Fibroblast of lung (primary cell): ENCODE results near the gene GNB1L. TPM values are rescaled to one million over a fixed set of nuclear protein-coding genes. Genes with fewer than 3 reads are reported as not detected.

ENCODE experiments used
- DNase-seq, 2 donors: peaks; one replicate each; pipeline versions ENCODE4 v3.0.0 to v3.0.0-alpha.2; 2010; ENCODE audit warnings: low read depth in 2 of 2
- H2AFZ ChIP-seq: 2 replicates; pipeline ENCODE4 v1.5.1; 2012; ENCODE audit warnings: low read length, control low read depth, inconsistent platforms
- H3K27ac ChIP-seq: 2 replicates; pipeline ENCODE4 v1.5.1; 2011; ENCODE audit warnings: low read length, control low read depth; ENCODE audit not compliant: insufficient read depth
- H3K27me3 ChIP-seq: 2 replicates; pipeline ENCODE4 v1.5.1; 2011; ENCODE audit warnings: mild to moderate bottlenecking, low read length; ENCODE audit not compliant: control insufficient read depth, insufficient read depth
- H3K36me3 ChIP-seq: 2 replicates; pipeline ENCODE4 v1.5.1; 2011; ENCODE audit warnings: low read length; ENCODE audit not compliant: control insufficient read depth, insufficient read depth
- H3K4me1 ChIP-seq: 2 replicates; pipeline ENCODE4 v1.5.1; 2011; ENCODE audit warnings: low read length; ENCODE audit not compliant: control insufficient read depth, insufficient read depth; ENCODE audit errors: extremely low read depth
- H3K4me2 ChIP-seq: 2 replicates; pipeline ENCODE4 v1.5.1; 2011; ENCODE audit warnings: low read length, control low read depth; ENCODE audit not compliant: insufficient read depth; ENCODE audit errors: extremely low read depth
- H3K4me3 ChIP-seq, 4 experiments: fragments of 200-600 bp in 1 of 4; sonication (generic) in 1 of 4; replicated peaks in 1 of 4; 2 replicates each; pipeline ENCODE4 v1.5.1; 2011 to 2016; ENCODE audit warnings: low read length in 4 of 4, low read depth in 3 of 4, mild to moderate bottlenecking in 3 of 4, control low read depth in 2 of 4, inconsistent platforms in 1 of 4, mixed read lengths in 1 of 4; ENCODE audit not compliant: insufficient read depth in 1 of 4; ENCODE audit errors: control extremely low read depth in 1 of 4
- H3K79me2 ChIP-seq: 2 replicates; pipeline ENCODE4 v1.5.1; 2012; ENCODE audit warnings: mild to moderate bottlenecking, low read length, inconsistent platforms; ENCODE audit not compliant: control insufficient read depth, insufficient read depth
- H3K9ac ChIP-seq: 2 replicates; pipeline ENCODE4 v1.5.1; 2011; ENCODE audit warnings: mild to moderate bottlenecking, low read length, control low read depth; ENCODE audit not compliant: insufficient read depth
- H3K9me3 ChIP-seq: 2 replicates; pipeline ENCODE4 v1.5.1; 2012; ENCODE audit warnings: low read depth, low read length; ENCODE audit not compliant: control insufficient read depth, insufficient read depth
- H4K20me1 ChIP-seq: 2 replicates; pipeline ENCODE4 v1.5.1; 2011; ENCODE audit warnings: low read length; ENCODE audit not compliant: control insufficient read depth, insufficient read depth; ENCODE audit errors: extremely low read depth
- EZH2 ChIP-seq: IDR thresholded peaks from 2 replicates; pipeline ENCODE4 v1.5.1; 2012; ENCODE audit warnings: low read length, control low read depth, mild to moderate bottlenecking; ENCODE audit errors: missing control alignments
- polyA plus RNA-seq, 2 donors: library from polyadenylated mRNA; depleted of rRNA in 1 of 2; stranded (reverse) in 1 of 2; unstranded in 1 of 2; fragments of >200 nt; gene quantifications; 2 replicates each; pipeline ENCODE4 v1.2.1, GENCODE V29; 2011 to 2012; ENCODE audit warnings: missing spikeins in 1 of 2
- total RNA-seq: library from RNA; depleted of rRNA; stranded (reverse); fragments of >200 nt; gene quantifications from 2 replicates; pipeline ENCODE4 v1.2.1, GENCODE V29; 2014
- TF ChIP-seq, protein P1 (sequence below), 2 donors: IDR thresholded peaks in 1 of 2; conservative IDR thresholded peaks in 1 of 2; 1 replicate in 1 of 2; 2 replicates in 1 of 2; pipeline ENCODE4 v1.5.1; 2011 to 2012; ENCODE audit warnings: low read length in 2 of 2, control low read depth in 1 of 2, inconsistent platforms in 1 of 2, low read depth in 1 of 2, mild to moderate bottlenecking in 1 of 2

GNB1L gene
- total and polyA plus RNA-seq, 2 donors (not counting 1 experiment from before 2014, with no cell fraction given), result 1.4 to 7.8 TPM

DNA sequence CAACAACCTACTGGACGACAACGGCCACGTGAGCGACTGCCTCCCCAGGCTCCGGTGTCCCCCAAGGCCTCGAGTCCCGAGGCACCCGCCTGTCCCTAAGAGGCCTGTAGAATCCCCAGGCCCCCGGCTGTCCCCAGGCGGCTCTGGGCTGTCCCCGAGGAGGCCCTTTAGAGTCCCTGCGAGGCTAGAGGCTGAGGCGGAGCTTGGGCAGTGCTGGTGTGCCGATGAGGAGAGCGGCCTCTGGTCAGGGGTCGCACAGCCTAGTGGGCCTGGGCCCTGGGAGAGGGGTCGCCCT, 90.4 kb downstream of the GNB1L start:
- Histone ChIP-seq H3K9ac (no peak overlapping the region), H2AFZ (no peak overlapping the region), H3K79me2 (no peaks in the 10 kb centered on the region), H3K27me3 (peaks cover 78% of the 10 kb centered on the region), H3K4me1 (no peaks in the 10 kb centered on the region), H3K9me3 (no peaks in the 10 kb centered on the region), H3K4me2 (no peak overlapping the region), H4K20me1 (no peaks in the 10 kb centered on the region), H3K36me3 (no peaks in the 10 kb centered on the region), H3K4me3 (no peak overlapping the region), H3K27ac (no peak overlapping the region)
- DNase-seq, result no peak
- TF ChIP-seq EZH2, result no peak
- TF ChIP-seq, protein P1, sequence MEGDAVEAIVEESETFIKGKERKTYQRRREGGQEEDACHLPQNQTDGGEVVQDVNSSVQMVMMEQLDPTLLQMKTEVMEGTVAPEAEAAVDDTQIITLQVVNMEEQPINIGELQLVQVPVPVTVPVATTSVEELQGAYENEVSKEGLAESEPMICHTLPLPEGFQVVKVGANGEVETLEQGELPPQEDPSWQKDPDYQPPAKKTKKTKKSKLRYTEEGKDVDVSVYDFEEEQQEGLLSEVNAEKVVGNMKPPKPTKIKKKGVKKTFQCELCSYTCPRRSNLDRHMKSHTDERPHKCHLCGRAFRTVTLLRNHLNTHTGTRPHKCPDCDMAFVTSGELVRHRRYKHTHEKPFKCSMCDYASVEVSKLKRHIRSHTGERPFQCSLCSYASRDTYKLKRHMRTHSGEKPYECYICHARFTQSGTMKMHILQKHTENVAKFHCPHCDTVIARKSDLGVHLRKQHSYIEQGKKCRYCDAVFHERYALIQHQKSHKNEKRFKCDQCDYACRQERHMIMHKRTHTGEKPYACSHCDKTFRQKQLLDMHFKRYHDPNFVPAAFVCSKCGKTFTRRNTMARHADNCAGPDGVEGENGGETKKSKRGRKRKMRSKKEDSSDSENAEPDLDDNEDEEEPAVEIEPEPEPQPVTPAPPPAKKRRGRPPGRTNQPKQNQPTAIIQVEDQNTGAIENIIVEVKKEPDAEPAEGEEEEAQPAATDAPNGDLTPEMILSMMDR (conservative IDR thresholded peaks at IDR 0.05 in 1 of 2, IDR thresholded peaks at IDR 0.05 in 1 of 2; ENCODE audit: low read depth in 1 of 2, low read length in 2 of 2), result no peak

DNA sequence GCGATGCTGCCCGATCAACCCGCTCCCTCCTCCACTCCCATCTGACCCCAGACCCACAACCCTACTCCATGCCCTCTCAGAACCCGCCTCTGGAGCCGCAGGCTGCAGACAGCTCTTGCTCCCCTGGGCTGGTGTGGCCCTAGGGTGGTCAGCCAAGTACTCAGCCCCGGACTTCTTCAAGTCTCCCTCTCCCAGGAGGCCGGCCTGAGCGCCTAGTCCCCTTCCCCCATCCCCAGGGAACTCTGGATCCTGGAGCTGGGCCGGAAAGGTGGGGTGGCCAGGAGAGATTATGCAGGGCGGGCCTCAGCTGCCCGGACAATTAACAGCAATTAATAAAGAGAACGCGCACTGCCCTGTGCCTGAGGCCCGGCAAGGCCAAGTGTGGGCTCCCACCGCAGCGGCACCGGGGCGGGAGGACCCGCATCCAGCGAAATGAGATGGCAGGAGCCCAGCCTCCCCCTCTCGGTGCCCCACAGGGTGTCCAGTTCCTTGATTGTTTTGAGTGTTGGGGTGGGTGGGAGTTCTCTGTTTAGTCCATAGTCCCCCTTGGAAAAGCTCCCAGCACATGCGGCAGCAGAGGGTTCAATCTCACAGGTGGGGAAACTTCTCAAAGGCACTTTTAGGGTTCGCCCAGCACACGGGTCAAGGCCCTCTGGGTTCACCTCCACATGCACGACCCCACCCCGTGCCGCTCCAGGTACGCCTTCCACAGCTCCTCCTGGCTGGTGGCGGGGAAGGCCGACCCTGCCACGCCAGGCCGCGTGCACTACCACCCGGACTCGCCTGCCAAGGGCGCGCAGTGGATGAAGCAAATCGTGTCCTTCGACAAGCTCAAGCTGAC, 91.0 kb downstream of the GNB1L start:
- H3K27me3 ChIP-seq, result peaks cover 82% of the 10 kb centered on the region
- H3K27ac ChIP-seq, result no peak overlapping the region
- H3K4me1 ChIP-seq, result no peaks in the 10 kb centered on the region
- no peak overlapping the region for H2AFZ ChIP-seq
- H3K79me2 ChIP-seq, result no peaks in the 10 kb centered on the region
- no peak overlapping the region for H3K9ac ChIP-seq
- no peak for TF ChIP-seq EZH2
- TF ChIP-seq, protein P1 (conservative IDR thresholded peaks at IDR 0.05 in 1 of 2, IDR thresholded peaks at IDR 0.05 in 1 of 2; ENCODE audit: low read depth in 1 of 2, low read length in 2 of 2), result no peak
- no peak overlapping the region for H3K4me3 ChIP-seq
- H3K4me2 ChIP-seq, result no peak overlapping the region
- no peaks in the 10 kb centered on the region for H3K9me3 ChIP-seq
- no peaks in the 10 kb centered on the region for H4K20me1 ChIP-seq
- DNase-seq, result no peak
- H3K36me3 ChIP-seq, result no peaks in the 10 kb centered on the region

DNA sequence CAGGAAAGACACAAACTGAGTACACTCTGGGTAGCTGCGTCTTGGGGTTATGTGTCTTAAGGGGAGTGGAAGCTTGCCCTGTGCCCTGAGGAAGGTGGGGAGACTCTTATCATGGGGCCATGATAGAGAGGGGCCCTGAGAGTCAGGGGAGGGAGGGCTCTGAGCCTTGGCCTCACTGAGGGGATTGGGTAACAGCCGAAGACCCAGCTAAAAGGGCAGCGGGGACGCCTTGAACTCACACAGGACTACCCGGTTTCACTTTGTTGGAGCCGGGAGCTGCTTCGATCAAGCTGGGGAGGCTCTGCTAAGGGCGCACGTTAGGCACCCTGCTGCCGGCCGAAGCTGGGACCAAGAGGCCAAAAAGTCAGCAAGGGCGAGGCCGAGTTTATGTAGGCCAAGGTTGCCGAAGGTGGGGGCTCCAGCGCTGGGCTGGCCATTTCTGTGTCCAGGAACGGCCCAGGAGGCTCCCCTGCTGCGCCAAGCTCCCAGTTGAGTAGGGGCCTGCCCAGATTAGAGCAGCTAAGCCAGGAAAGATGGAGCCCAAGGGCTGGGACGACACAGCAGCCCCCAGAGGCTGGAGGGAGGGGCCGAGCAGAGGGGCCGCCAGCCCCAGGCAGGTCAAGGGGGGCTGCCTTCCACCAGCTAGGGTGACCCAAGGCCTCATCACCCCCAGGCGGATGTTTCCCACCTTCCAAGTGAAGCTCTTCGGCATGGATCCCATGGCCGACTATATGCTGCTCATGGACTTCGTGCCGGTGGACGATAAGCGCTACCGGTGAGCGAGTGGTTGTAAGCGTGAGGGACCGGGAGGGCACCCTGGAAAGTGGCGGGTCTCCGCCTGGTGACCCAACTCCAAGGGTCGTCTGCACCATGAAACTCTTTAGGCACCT, 91.9 kb downstream of the GNB1L start:
- H3K4me2 ChIP-seq, result no peak overlapping the region
- H4K20me1 ChIP-seq, result no peaks in the 10 kb centered on the region
- H2AFZ ChIP-seq, result no peak overlapping the region
- no peak for DNase-seq
- no peaks in the 10 kb centered on the region for H3K4me1 ChIP-seq
- no peaks in the 10 kb centered on the region for H3K36me3 ChIP-seq
- peaks cover 79% of the 10 kb centered on the region for H3K27me3 ChIP-seq
- H3K9ac ChIP-seq, result no peak overlapping the region
- H3K79me2 ChIP-seq, result no peaks in the 10 kb centered on the region
- H3K9me3 ChIP-seq, result no peaks in the 10 kb centered on the region
- TF ChIP-seq EZH2, result no peak
- TF ChIP-seq, protein P1 (conservative IDR thresholded peaks at IDR 0.05 in 1 of 2, IDR thresholded peaks at IDR 0.05 in 1 of 2; ENCODE audit: low read depth in 1 of 2, low read length in 2 of 2), result no peak
- H3K4me3 ChIP-seq, result no peak overlapping the region
- no peak overlapping the region for H3K27ac ChIP-seq
